Hepatocyte (in vitro differentiated cells): Measurements from ENCODE around the gene JMJD1C. TPM values are rescaled to one million over a fixed set of nuclear protein-coding genes. Genes with fewer than 3 reads are reported as not detected.

ENCODE experiments used
- DNase-seq: peaks from one replicate; pipeline ENCODE4 v3.0.0-alpha.2; 2016; ENCODE audit warnings: low spot score
- H2AFZ ChIP-seq: fragments of 200-600 bp; sonication (generic); 2 replicates; pipeline ENCODE4 v1.6.0; 2016; ENCODE audit warnings: antibody characterized with exemption, mild to moderate bottlenecking
- H3K27ac ChIP-seq: fragments of 200-600 bp; sonication (generic); 2 replicates; pipeline ENCODE4 v1.5.1; 2016; ENCODE audit warnings: mild to moderate bottlenecking
- H3K27me3 ChIP-seq: fragments of 200-600 bp; sonication (generic); 2 replicates; pipeline ENCODE4 v1.6.1; 2016
- H3K36me3 ChIP-seq: fragments of 200-600 bp; sonication (generic); replicated peaks from 2 replicates; pipeline ENCODE4 v1.5.1; 2016; ENCODE audit warnings: low read depth; ENCODE audit not compliant: insufficient read depth
- H3K4me1 ChIP-seq: fragments of 200-600 bp; sonication (generic); 2 replicates; pipeline ENCODE4 v1.5.1; 2016; ENCODE audit warnings: mild to moderate bottlenecking, moderate library complexity; ENCODE audit not compliant: insufficient read depth
- H3K4me2 ChIP-seq: fragments of 200-600 bp; sonication (generic); 2 replicates; pipeline ENCODE4 v1.6.0; 2016
- H3K4me3 ChIP-seq: fragments of 200-600 bp; sonication (generic); 2 replicates; pipeline ENCODE4 v1.5.1; 2016; ENCODE audit warnings: mild to moderate bottlenecking
- H3K79me2 ChIP-seq: fragments of 200-600 bp; sonication (generic); 2 replicates; pipeline ENCODE4 v1.6.0; 2017; ENCODE audit warnings: mild to moderate bottlenecking
- H3K9me2 ChIP-seq: fragments of 200-600 bp; sonication (generic); replicated peaks from 2 replicates; pipeline ENCODE4 v1.6.0; 2017; ENCODE audit warnings: mild to moderate bottlenecking; ENCODE audit not compliant: insufficient read depth
- H3K9me3 ChIP-seq: fragments of 200-600 bp; sonication (generic); 2 replicates; pipeline ENCODE4 v1.5.1; 2016; ENCODE audit warnings: low read depth, mild to moderate bottlenecking
- H4K20me1 ChIP-seq: fragments of 200-600 bp; sonication (generic); 2 replicates; pipeline ENCODE4 v1.6.0; 2016; ENCODE audit warnings: mild to moderate bottlenecking; ENCODE audit not compliant: insufficient read depth, poor library complexity, severe bottlenecking
- CTCF ChIP-seq: fragments of 200-600 bp; sonication (generic); IDR thresholded peaks from 2 replicates; pipeline ENCODE4 v1.5.1; 2016; ENCODE audit warnings: antibody characterized with exemption, mild to moderate bottlenecking; ENCODE audit not compliant: poor library complexity
- EZH2 ChIP-seq: fragments of 200-600 bp; sonication (generic); IDR thresholded peaks from 2 replicates; pipeline ENCODE4 v1.6.1; 2016; ENCODE audit warnings: antibody characterized with exemption, mild to moderate bottlenecking, borderline replicate concordance
- EZH2phosphoT487 ChIP-seq: fragments of 200-600 bp; sonication (generic); IDR thresholded peaks from one replicate; pipeline ENCODE4 v1.6.1; 2018; ENCODE audit warnings: antibody characterized with exemption, mild to moderate bottlenecking, low read depth, moderate library complexity; ENCODE audit not compliant: unreplicated experiment, severe bottlenecking
- WGBS: methylation state at CpG from one replicate; pipeline ENCODE4 v1.1.6; 2016; ENCODE audit warnings: low lambda C conversion rate; ENCODE audit errors: missing lambda C conversion rate; 5-methylcytosine and 5-hydroxymethylcytosine counted together
- polyA plus RNA-seq: library from polyadenylated mRNA; unstranded; fragments of >200 nt; fragmentation: Nextera tagmentation; extraction: Ambion mirVana; gene quantifications from 2 replicates; pipeline ENCODE4 v1.2.1, GENCODE V29; 2016
- total RNA-seq: library from RNA; depleted of rRNA; stranded (reverse); fragments of >200 nt; gene quantifications from 2 replicates; pipeline ENCODE4 v1.2.3, GENCODE V29; 2014

JMJD1C gene
- total and polyA plus RNA-seq, 2 experiments from 2014 or later = 43.2 to 177 TPM

DNA sequence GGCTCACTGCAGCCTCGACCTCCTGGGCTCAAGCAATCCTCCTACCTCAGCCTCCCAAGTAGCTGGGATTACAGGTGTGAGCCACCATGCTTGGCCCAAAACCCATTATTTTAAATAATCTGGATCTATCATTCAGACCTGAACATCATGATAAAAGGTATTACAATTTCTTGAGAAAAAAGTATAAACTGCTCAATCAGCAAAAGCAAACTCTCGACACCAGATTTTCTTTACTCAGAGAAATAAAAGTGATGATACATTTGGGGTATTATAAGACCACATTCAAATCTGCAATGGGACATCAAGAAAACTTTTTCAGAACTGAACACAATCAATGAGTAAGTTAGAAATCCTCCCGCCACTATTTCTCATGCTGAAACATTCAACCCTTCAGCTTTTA lies 41.2 kb downstream of the JMJD1C start:
- TF ChIP-seq EZH2phosphoT487 = no peak
- TF ChIP-seq EZH2 = no peak
- no peak for TF ChIP-seq CTCF
- no peaks in the 10 kb centered on the region for H3K9me2 ChIP-seq

DNA sequence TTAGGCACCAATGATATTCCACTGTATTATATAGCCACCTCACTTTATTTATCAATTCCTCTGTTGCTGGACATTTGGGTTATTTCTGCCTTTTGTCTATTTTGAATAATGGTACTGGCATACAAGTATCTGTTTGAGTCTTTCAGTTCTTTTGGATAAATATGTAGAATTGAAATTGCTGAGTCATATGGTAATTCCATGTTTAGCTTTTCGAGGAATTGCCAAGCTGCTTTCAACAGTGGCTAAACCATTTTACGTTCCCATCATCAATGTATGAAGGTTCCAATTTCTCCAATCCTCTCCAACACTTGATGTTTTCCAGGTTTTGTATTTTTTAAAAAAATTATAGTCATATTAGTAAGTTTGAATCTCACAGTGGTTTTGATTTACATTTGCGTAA lies 42.3 kb downstream of the JMJD1C start:
- Histone ChIP-seq H3K4me2 (no peak overlapping the region), H3K4me3 (no peak overlapping the region), H3K9me2 (no peaks in the 10 kb centered on the region), H3K27ac (no peak overlapping the region), H3K4me1 (no peaks in the 10 kb centered on the region), H3K79me2 (peaks cover 100% of the 10 kb centered on the region), H3K36me3 (no peaks in the 10 kb centered on the region), H2AFZ (no peak overlapping the region), H3K27me3 (no peaks in the 10 kb centered on the region), H4K20me1 (peaks cover 23% of the 10 kb centered on the region), H3K9me3 (no peaks in the 10 kb centered on the region)
- WGBS = 92% methylated on average over 3 of the region's 3 CpGs
- TF ChIP-seq CTCF (no peak), EZH2phosphoT487 (no peak), EZH2 (no peak)
- no peak for DNase-seq

More for the DNA sequence above, 41.2 kb downstream of the JMJD1C start:
- H3K4me3 ChIP-seq = no peak overlapping the region
- no peaks in the 10 kb centered on the region for H3K9me3 ChIP-seq
- no peak for DNase-seq
- peaks cover 5% of the 10 kb centered on the region for H3K4me1 ChIP-seq
- H3K36me3 ChIP-seq = no peaks in the 10 kb centered on the region
- WGBS = 98% methylated on average over 3 of the region's 3 CpGs
- no peak overlapping the region for H3K4me2 ChIP-seq
- no peaks in the 10 kb centered on the region for H3K27me3 ChIP-seq
- H4K20me1 ChIP-seq = peaks cover 28% of the 10 kb centered on the region
- H2AFZ ChIP-seq = no peak overlapping the region
- no peak overlapping the region for H3K27ac ChIP-seq
- peaks cover 100% of the 10 kb centered on the region for H3K79me2 ChIP-seq

DNA sequence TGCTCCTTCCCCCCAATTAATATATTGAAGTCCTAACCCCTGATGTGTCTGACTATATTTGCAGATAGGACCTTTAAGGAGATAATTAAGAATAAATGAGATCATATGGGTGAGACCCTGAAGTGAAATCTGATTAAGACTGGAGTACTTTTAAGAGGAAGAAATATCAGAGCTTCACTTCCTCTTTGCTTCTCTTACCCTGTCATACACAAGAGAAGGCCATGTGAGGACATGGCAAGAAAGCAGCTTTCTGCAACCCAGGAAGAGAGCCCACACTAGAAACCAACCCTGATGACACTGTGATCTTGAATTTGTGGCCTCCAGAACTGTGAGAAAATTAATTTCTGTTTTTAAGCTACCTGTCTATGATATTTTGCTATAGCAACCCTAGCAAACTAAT lies 44.2 kb downstream of the JMJD1C start:
- H2AFZ ChIP-seq = no peak overlapping the region
- no peaks in the 10 kb centered on the region for H3K9me3 ChIP-seq
- no peaks in the 10 kb centered on the region for H3K27me3 ChIP-seq
- H4K20me1 ChIP-seq = peaks cover 35% of the 10 kb centered on the region
- no peak for DNase-seq
- no peaks in the 10 kb centered on the region for H3K36me3 ChIP-seq
- H3K27ac ChIP-seq = no peak overlapping the region
- no peaks in the 10 kb centered on the region for H3K9me2 ChIP-seq
- no peak for TF ChIP-seq CTCF
- no peak for TF ChIP-seq EZH2
- no peak for TF ChIP-seq EZH2phosphoT487
- H3K4me1 ChIP-seq = peaks cover 12% of the 10 kb centered on the region
- no peak overlapping the region for H3K4me3 ChIP-seq
- no peak overlapping the region for H3K4me2 ChIP-seq
- peaks cover 100% of the 10 kb centered on the region for H3K79me2 ChIP-seq

DNA sequence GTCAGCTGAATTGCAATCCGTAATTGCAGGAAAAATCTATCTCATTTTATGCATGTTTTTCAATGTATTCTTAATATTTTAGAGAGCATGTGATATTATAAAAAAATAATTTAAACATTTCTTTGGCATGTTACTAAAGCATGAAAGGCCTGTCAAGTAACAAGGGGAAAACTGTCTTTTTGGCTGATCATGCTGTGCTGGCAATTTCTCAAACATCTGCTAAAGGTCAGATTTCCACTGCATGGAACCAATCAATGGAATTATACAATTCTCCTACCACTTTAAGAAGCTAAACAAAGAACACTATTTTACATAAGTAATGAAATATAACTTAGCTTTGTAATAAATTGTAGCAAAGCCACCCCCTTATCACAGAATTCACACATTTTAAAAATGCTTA lies 49.4 kb downstream of the JMJD1C start:
- WGBS = 75% methylated on average over 1 of the region's 1 CpG
- Histone ChIP-seq H3K4me1 (peaks cover 21% of the 10 kb centered on the region), H3K9me2 (no peaks in the 10 kb centered on the region), H4K20me1 (peaks cover 48% of the 10 kb centered on the region), H2AFZ (no peak overlapping the region), H3K9me3 (no peaks in the 10 kb centered on the region), H3K79me2 (peaks cover 99% of the 10 kb centered on the region), H3K4me2 (peak overlapping the region; percentile 14), H3K27ac (no peak overlapping the region), H3K27me3 (no peaks in the 10 kb centered on the region), H3K36me3 (no peaks in the 10 kb centered on the region), H3K4me3 (no peak overlapping the region)
- TF ChIP-seq CTCF = no peak
- no peak for TF ChIP-seq EZH2
- no peak for TF ChIP-seq EZH2phosphoT487
- DNase-seq = no peak
